Tibial nerve (tissue), 4 donors: ENCODE data around the gene ACOXL. TPM values are rescaled to one million over a fixed set of nuclear protein-coding genes. Genes with fewer than 3 reads are reported as not detected.

ENCODE experiments used
- DNase-seq, 2 donors: peaks; one replicate each; pipeline ENCODE4 v3.0.0-alpha.2; 2019; ENCODE audit warnings: low spot score in 2 of 2
- H3K27ac ChIP-seq, 4 donors: fragments of 200-600 bp; sonication (generic) in 3 of 4; one replicate each; pipeline ENCODE4 v1.5.1; 2017 to 2019; ENCODE audit warnings: mild to moderate bottlenecking in 1 of 4
- H3K27me3 ChIP-seq, 2 donors: fragments of 200-600 bp; sonication (generic) in 1 of 2; one replicate each; pipeline versions ENCODE4 v1.5.1 to v1.6.0; 2017 to 2019
- H3K36me3 ChIP-seq, 3 donors: fragments of 200-600 bp; sonication (generic); one replicate each; pipeline ENCODE4 v1.5.1; 2018 to 2019
- H3K4me1 ChIP-seq, 4 donors: fragments of 200-600 bp; sonication (generic) in 3 of 4; one replicate each; pipeline ENCODE4 v1.5.1; 2017 to 2019
- H3K4me3 ChIP-seq, 4 donors: fragments of 200-600 bp; sonication (generic) in 3 of 4; one replicate each; pipeline ENCODE4 v1.5.1; 2017 to 2019; ENCODE audit warnings: mild to moderate bottlenecking in 1 of 4, moderate library complexity in 1 of 4
- H3K9me3 ChIP-seq, 4 donors: fragments of 200-600 bp; sonication (generic) in 3 of 4; one replicate each; pipeline ENCODE4 v1.5.1; 2017 to 2019
- CTCF ChIP-seq, 5 experiments: fragments of 200-600 bp in 3 of 5; fragments of 450-650 bp in 2 of 5; sonication (generic) in 3 of 5; IDR thresholded peaks; one replicate each; pipeline ENCODE4 v1.5.1; 2016 to 2019; ENCODE audit warnings: antibody characterized with exemption in 5 of 5, mild to moderate bottlenecking in 3 of 5, moderate library complexity in 2 of 5
- EP300 ChIP-seq, 2 donors: sonication (generic); formaldehyde crosslinking; IDR thresholded peaks; one replicate each; pipeline ENCODE4 v1.6.1; 2017; ENCODE audit warnings: antibody characterized with exemption in 2 of 2, mild to moderate bottlenecking in 1 of 2
- POLR2A ChIP-seq, 2 donors: fragments of 450-650 bp; IDR thresholded peaks; one replicate each; pipeline ENCODE4 v1.6.1; 2017; ENCODE audit warnings: antibody characterized with exemption in 2 of 2, mild to moderate bottlenecking in 2 of 2, moderate library complexity in 2 of 2
- WGBS, 2 donors: methylation state at CpG; one replicate each; pipeline ENCODE4 v1.1.5; 2018; 5-methylcytosine and 5-hydroxymethylcytosine counted together
- total RNA-seq, 4 donors: library from RNA; depleted of rRNA; stranded (reverse); fragments of >200 nt; gene quantifications; one replicate each; pipeline ENCODE4 v1.1.0, GENCODE V29; 2016

ACOXL gene
- total RNA-seq, 4 donors from 2014 or later: 0.30 TPM; not detected in 3

GRCh38 chr2:111017034-111017622 is 284.8 kb downstream of the ACOXL start:
- H3K4me1 ChIP-seq: no peaks in the 10 kb centered on the region
- H3K9me3 ChIP-seq: peaks cover 0 to 18% (median 6%) of the 10 kb centered on the region in 4 donors
- no peaks in the 10 kb centered on the region for H3K36me3 ChIP-seq
- no peak for DNase-seq
- no peak overlapping the region for H3K4me3 ChIP-seq
- H3K27me3 ChIP-seq: no peaks in the 10 kb centered on the region
- no peak overlapping the region for H3K27ac ChIP-seq
- TF ChIP-seq POLR2A (IDR thresholded peaks at IDR 0.05): no peak
- no peak for TF ChIP-seq CTCF (IDR thresholded peaks at IDR 0.05)
- TF ChIP-seq EP300 (IDR thresholded peaks at IDR 0.05): no peak
- WGBS, 2 donors: 74 to 82% methylated on average over 7 of the region's 7 CpGs

GRCh38 chr2:111017909-111018308 is 285.5 kb downstream of the ACOXL start:
- Histone ChIP-seq H3K27me3 (no peaks in the 10 kb centered on the region), H3K9me3 (peaks cover 0 to 11% (median 4%) of the 10 kb centered on the region in 4 donors), H3K27ac (no peak overlapping the region), H3K4me1 (no peaks in the 10 kb centered on the region), H3K36me3 (no peaks in the 10 kb centered on the region), H3K4me3 (no peak overlapping the region)
- WGBS, 2 donors: 64 to 76% methylated on average over 7 of the region's 7 CpGs
- no peak for DNase-seq
- no peak for TF ChIP-seq POLR2A (IDR thresholded peaks at IDR 0.05)
- no peak for TF ChIP-seq EP300 (IDR thresholded peaks at IDR 0.05)
- TF ChIP-seq CTCF (IDR thresholded peaks at IDR 0.05): no peak

GRCh38 chr2:111019381-111019780 is 287.0 kb downstream of the ACOXL start:
- no peak for DNase-seq
- Histone ChIP-seq H3K4me1 (no peaks in the 10 kb centered on the region), H3K9me3 (peaks cover 0 to 3% (median 0%) of the 10 kb centered on the region in 4 donors), H3K27me3 (no peaks in the 10 kb centered on the region), H3K4me3 (no peak overlapping the region), H3K27ac (no peak overlapping the region), H3K36me3 (no peaks in the 10 kb centered on the region)
- TF ChIP-seq EP300 (IDR thresholded peaks at IDR 0.05) (no peak), POLR2A (IDR thresholded peaks at IDR 0.05) (no peak), CTCF (IDR thresholded peaks at IDR 0.05) (no peak)
- 80 to 87% methylated on average over 10 of the region's 10 CpGs for WGBS, 2 donors

- Histone ChIP-seq H3K27ac (no peak overlapping the region), H3K4me3 (no peak overlapping the region), H3K9me3 (no peaks in the 10 kb centered on the region), H3K4me1 (no peaks in the 10 kb centered on the region), H3K27me3 (no peaks in the 10 kb centered on the region), H3K36me3 (no peaks in the 10 kb centered on the region)
- no peak for DNase-seq
- TF ChIP-seq EP300 (IDR thresholded peaks at IDR 0.05) (no peak), POLR2A (IDR thresholded peaks at IDR 0.05) (no peak), CTCF (IDR thresholded peaks at IDR 0.05) (no peak)
- WGBS, 2 donors: 79 to 81% methylated on average over 7 of the region's 7 CpGs
Measured at GRCh38 chr2:111022633-111023032, 290.3 kb downstream of the ACOXL start.

- Histone ChIP-seq H3K4me3 (no peak overlapping the region), H3K27me3 (no peaks in the 10 kb centered on the region), H3K4me1 (no peaks in the 10 kb centered on the region), H3K36me3 (no peaks in the 10 kb centered on the region), H3K27ac (no peak overlapping the region), H3K9me3 (peaks cover 0 to 12% (median 0%) of the 10 kb centered on the region in 4 donors)
- WGBS, 2 donors: 93 to 96% methylated on average over 4 of the region's 4 CpGs
- no peak for DNase-seq
- TF ChIP-seq CTCF (IDR thresholded peaks at IDR 0.05) (no peak), POLR2A (IDR thresholded peaks at IDR 0.05) (no peak), EP300 (IDR thresholded peaks at IDR 0.05) (no peak)
Measured at GRCh38 chr2:111024496-111024895, 292.1 kb downstream of the ACOXL start.
